22Rv1 (cell line): ENCODE results near the gene SLC25A12.

Experiments
- CTCF ChIP-seq: fragments of 450-650 bp; IDR thresholded peaks from 2 replicates; pipeline ENCODE4 v1.5.1; 2017; ENCODE audit warnings: mild to moderate bottlenecking
- ZFX ChIP-seq: fragments of 450-650 bp; IDR thresholded peaks from 2 replicates; pipeline ENCODE4 v1.6.1; 2017; ENCODE audit warnings: antibody characterized with exemption, borderline replicate concordance

GRCh38 chr2:171864357-171864985 lies 29.6 kb downstream of the SLC25A12 start:
- no peak for TF ChIP-seq CTCF
- TF ChIP-seq ZFX, result no peak
